Dedifferentiated amniotic fluid mesenchymal stem cell (primary cell): ENCODE measurements around the gene NCAPH2.
A peak's percentile ranks its signal among the peaks of the same experiment; 100 is the strongest.

Experiments
- DNase-seq: peaks from one replicate; pipeline ENCODE4 v3.0.0-alpha.2; 2016; ENCODE audit errors: extremely low spot score

Gene NCAPH2

GRCh38 chr22:50507991-50508884 is at the start of gene NCAPH2:
Gene NCAPH2 (plus strand): TSS chr22:50508224. CDS start chr22:50508338, 114 bp downstream.
- peak; percentile 97 for DNase-seq

DNA sequence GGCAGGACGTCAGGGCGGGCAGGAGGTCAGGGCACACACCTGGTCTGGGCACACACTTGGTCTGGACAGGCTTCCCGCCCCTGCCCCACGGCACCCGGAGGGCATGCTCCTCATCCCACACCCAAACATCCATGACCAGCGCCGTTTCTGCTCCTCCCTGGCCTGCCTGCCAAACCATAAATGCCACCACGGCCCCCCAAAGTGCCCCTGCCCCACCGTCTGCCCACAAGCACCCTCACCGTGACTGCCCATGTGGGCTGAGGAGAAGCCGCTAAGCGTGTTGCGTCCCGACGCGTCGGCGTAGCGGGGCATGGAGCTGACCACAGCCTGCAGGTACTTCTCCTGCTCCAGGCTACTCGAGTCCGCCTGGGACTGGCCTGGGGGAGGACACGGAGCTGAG is 49.0 kb upstream of the NCAPH2 start:
- DNase-seq = no peak

- DNase-seq = no peak
Observed at GRCh38 chr22:50459496-50460140, 48.4 kb upstream of the NCAPH2 start.

DNA sequence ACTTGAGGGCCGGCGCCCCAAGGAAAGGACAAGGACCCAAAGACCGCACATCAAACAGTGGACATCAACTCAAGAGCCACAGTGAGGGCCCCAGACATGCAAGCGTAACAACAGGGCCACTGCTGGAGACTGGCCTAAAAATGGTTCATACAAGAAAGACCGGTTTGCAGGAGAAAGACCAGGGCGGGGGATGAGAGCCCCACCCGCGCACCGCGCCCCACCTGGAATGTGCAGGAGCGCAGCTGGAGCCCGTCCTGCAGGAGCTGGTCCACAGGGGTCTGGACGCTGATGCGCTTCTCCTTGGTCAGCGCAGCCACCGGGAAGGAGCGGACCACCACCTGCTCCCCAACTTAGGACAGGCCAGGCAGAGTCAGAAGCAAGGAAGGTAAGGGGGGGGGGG is 47.1 kb upstream of the NCAPH2 start:
- DNase-seq = no peak

GRCh38 chr22:50461536-50461935 is 46.5 kb upstream of the NCAPH2 start:
- no peak for DNase-seq

DNA sequence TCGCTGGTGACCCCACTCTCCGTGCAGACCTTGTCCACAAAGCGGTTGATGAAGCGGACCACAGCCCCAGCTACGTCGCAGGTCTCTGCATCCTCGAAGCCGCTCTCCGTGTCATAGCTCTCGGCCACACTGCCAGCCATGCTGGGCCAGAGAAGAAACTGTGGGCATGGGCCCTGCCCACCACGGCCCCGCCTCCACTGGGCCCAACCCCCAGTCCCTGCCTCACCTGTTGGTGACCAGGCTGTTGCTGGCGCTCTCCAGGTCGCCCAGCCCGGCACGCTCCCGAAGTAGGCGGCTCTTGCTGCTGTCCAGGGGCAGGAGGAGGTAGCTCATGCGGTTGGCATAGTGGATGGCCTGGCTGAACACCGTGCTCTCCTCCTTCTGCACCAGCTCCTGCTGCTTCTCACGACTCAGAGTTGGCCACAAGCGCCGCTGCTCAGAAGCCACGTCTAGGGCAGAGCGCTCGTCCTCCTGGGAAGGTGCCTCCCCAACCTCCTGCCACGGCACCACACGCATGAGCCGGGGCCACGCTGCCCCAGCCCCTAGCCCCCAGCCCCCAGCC is 46.0 kb upstream of the NCAPH2 start:
- no peak for DNase-seq

DNA sequence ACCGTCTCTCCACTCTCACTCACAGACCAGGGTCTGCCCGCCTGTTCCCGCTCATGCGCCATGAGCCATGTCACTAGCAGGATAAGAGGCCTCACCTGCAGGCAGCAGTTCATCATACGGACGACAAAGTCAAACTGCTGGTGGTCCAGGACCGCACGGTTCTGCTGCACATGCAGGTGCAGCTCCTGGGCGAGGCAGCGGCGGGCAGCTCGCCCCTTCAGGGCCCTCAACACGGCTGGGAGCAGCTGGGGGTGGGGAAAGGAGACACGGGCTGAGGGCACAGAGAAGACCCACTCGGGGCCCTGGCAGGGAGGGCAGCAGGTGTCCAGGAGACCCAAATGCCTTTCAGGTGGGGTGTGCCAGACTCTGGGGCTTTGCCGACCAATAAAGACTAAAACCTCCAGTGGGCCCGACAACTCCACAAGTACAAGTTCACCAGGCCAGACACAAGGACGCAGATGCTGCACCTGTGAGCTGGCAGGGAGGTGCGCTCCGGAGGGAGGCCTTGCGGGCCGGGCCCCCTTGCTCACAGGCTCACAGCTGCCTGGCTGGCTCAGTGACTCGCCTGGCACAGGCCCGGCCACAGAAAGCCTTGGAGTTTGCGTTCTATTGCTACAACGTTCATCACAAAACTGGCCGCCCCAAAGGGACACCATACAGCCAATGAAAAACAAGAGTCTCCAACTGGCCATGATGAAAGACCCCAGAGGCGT is 44.7 kb upstream of the NCAPH2 start:
- no peak for DNase-seq

GRCh38 chr22:50464451-50464850 is 43.6 kb upstream of the NCAPH2 start:
- DNase-seq = no peak

GRCh38 chr22:50465066-50465930 is 42.7 kb upstream of the NCAPH2 start:
- DNase-seq = no peak

DNA sequence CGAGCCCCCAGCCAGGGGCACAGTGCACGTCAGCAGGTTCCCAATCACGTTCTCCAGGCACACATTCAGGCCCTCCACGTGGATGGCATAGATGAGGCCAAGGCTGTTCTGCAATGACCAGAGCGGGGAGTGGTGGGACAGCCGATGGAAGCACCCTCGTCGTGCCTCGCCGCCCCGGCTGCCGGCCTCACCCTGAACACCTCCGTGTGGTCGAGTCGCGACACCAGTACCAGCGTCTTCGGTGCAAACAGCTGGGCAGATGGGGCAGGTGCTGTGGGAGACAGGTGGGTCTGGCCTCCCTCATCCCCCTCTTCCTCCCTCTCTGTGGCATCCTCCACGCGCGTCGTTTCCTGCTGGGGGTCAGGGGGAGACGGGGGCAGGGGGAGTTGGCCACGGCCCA is 40.7 kb upstream of the NCAPH2 start:
- DNase-seq = no peak

DNA sequence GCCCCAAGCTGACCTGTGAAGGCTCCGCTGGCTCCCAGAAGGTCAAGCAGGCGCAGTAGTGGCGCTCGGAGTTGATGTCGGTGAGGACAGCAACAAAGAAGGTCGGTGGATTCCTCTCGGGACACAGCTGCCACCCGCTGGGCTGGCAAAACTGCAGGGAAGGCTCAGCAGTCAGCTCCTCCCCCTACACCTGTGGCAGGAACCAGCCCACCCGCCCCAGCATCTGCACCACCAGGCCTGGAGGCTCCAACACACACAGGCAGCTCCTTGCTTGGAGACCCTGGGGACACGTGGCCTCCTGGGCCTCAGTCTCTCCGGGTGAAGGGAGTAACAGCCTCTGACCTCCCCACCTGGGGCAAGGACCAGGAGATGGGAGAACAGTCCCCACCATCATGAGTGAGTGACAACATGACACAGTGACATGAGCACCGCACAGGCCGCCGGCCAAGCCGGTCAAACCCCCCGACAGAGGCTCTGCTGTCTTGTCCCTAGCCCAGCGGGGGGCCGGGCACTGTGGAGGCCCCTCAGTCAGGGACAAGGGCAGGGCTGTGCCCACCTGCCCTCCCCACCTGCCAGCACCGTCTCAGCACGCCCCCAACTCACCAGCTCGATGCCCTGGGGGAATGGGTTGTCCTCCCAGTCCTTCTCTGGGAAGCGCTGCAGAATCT is 40.1 kb upstream of the NCAPH2 start:
- DNase-seq = no peak

DNA sequence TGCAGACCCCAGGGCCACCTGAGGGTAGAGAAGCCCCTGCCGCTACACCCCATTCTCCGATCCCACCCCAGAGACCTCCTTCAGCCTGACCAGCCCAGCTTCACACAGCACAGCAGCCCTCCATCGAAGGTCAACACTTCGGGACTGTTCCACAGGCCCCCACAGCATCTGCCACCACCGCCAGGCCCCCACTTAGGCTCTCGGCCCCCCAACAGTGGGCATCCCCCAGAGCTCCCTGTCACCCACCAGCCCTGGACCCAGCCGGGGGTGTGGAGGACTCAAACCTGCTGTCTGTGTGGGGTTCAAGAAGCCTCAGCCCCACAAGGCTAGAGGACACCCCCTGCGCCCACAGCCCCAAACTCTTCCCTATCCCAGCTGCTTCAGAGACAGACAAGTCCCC is 39.4 kb upstream of the NCAPH2 start:
- no peak for DNase-seq

- DNase-seq = no peak
Observed at GRCh38 chr22:50469377-50470305, 38.4 kb upstream of the NCAPH2 start.

- DNase-seq = no peak
Observed at GRCh38 chr22:50470491-50470890, 37.5 kb upstream of the NCAPH2 start.

- no peak for DNase-seq
Observed at GRCh38 chr22:50471197-50471847, 36.7 kb upstream of the NCAPH2 start.

- no peak for DNase-seq
Observed at GRCh38 chr22:50471962-50472361, 36.1 kb upstream of the NCAPH2 start.

DNA sequence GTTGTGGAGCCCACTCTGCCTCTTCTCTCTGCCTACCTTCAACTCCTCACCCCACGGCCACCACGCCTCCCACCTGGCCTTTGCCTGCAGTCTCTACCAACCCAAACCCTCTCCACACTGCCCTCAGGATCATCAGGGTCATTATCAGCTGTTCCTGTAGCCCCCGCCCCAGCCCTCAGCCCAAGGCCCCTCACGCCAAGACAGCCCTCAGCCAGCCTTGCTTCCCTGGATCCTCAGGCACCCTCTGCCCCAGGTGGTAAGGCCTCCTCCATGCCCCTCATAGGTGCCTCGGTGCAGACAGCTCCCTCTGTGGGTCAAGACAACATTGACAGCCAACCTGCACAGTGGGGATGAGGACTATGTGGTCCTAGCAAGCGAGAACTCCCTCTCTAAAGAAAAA is 34.9 kb upstream of the NCAPH2 start:
- DNase-seq = no peak

- peak; percentile 17 for DNase-seq
Observed at GRCh38 chr22:50473855-50474671, 34.0 kb upstream of the NCAPH2 start.
